ENCODE data around the gene FCHSD2.

FCHSD2 gene

GRCh38 chr11:73099512-73100266, 42.4 kb downstream of the FCHSD2 start:
- no peak for TF ChIP-seq CTCF (IDR thresholded peaks at IDR 0.05)

DNA sequence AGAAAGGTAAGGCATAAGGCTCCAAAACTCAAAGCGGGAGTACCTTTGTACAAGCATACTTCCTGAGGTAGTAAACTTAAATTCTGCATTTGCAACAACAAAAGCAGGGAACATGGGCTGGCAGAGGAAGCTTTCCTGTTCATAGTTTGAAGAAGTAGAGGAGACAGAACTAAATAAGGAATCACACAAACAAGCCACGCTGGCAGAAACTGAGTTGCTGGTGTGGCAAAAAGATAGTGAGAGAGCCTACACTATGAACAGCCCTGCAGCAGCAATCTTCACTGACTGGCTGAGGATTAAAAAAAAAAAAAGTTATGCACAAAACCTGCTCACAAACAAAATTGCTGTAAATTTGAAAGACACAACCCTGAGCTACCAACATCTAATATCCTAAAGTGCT, 46.5 kb downstream of the FCHSD2 start:
- no peak for TF ChIP-seq CTCF (IDR thresholded peaks at IDR 0.05)

- no peak for TF ChIP-seq CTCF (IDR thresholded peaks at IDR 0.05)
Measured at GRCh38 chr11:73091521-73092305, 50.4 kb downstream of the FCHSD2 start.

GRCh38 chr11:73087730-73088129, 54.4 kb downstream of the FCHSD2 start:
- TF ChIP-seq CTCF (IDR thresholded peaks at IDR 0.05), result no peak

DNA sequence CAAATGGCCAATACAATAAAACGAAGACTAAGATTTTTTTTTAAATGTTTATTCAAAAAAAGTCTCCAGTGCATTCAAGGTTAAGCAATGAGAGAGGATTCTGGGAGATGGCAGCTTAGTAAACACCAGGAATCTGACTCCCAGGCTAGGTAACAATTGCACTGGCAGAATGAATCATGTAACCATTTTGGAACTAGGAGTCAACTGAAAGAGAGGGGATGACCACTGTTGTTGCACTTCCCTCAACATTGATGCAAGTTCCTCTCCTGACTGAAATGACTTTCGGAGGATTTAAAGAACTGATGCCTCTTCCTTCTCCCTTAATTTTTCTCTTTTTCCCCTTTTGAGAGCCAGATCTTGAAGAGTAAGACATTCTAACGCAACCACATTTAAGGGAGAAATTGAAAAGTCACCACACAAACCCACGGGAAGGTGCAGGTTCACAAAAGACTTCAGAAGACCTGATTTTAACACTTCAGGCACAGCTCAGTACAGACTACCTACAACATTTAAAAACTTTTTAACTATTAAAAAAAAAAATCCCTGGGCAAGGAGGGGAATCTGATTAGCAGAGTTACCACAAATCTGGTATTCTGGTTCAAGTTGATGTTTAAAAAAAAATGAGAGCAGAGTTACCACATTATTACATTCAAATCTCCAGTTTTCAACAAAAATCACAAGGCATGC, 56.8 kb downstream of the FCHSD2 start:
- TF ChIP-seq CTCF (IDR thresholded peaks at IDR 0.05), result no peak

GRCh38 chr11:73078631-73079030, 63.5 kb downstream of the FCHSD2 start:
- no peak for TF ChIP-seq CTCF (IDR thresholded peaks at IDR 0.05)

DNA sequence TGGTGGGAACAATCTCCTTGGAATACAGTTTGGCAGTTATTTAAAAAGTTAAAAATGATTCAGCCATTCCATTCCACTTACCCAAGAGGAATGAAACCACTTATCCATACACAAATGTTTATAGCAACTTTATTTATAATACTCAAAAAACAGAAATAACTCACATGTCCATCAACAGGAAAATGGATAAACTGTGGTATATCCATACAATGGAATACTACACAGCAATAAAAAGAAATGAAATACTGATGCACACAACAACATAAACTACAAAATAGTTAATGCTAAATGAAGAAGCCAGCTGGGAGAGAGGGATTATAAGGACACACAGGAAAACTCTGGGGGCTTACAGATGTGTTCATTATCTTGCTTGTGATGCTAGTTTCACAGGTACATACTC, 64.7 kb downstream of the FCHSD2 start:
- no peak for TF ChIP-seq CTCF (IDR thresholded peaks at IDR 0.05)
